AG04449 (cell line): ENCODE results near the gene RAPGEF2.

Experiments
- CTCF ChIA-PET: fragments of 350-600 bp; formaldehyde crosslinking; extraction: SDS; loops from one replicate; lab custom pipeline; 2021; ENCODE audit warnings: antibody characterized with exemption; lab: Yijun Ruan, JAX
- POLR2A ChIA-PET: fragments of 400-600, 350-600 bp; formaldehyde crosslinking; extraction: SDS; loops from one replicate; lab custom pipeline; 2020; ENCODE audit warnings: antibody characterized with exemption, inconsistent platforms; lab: Yijun Ruan, JAX
- DNase-seq: peaks from one replicate; pipeline ENCODE4 v3.0.0-alpha.2; 2010; ENCODE audit warnings: low read depth, low spot score
- H3K4me3 ChIP-seq: 2 replicates; pipeline ENCODE4 v1.5.1; 2011; ENCODE audit warnings: low read depth, mild to moderate bottlenecking, control low read depth, low read length
- TF ChIP-seq, protein P1 (sequence below): IDR thresholded peaks from one replicate; pipeline ENCODE4 v1.5.1; 2011; ENCODE audit warnings: mild to moderate bottlenecking, moderate library complexity, low read length, control low read depth, inconsistent platforms; ENCODE audit not compliant: insufficient read depth; ENCODE audit errors: missing control alignments

The RAPGEF2 gene

DNA sequence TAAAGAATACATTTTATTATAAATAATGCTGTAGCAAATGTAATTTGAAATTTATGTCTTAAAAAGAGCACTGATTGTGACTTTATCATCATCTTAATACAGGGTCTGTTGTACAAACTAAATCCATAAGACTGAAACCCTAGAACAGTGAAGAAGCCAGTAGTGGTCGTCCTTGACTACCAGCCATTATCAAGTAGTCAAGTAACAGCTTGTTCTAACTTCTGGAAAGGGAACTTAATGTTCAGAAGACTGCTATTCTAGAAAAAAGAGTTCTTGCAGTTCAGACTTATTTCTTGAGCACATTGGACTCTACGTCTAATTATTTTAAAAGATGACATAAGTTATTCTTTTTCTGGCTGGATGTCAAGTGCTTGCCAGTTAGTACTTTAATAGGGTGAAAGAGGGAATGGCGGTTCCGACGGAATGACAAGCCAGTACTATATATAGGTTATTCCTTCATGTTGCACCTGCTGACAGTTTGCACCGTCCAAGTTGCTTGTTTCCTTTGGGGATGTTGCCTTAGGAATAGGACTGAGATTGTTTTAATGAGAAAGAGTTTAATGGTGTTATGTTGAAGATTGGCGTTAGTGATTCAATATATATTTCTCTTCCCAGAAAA lies 109.9 kb downstream of the RAPGEF2 start:
- POLR2A ChIA-PET, result no interaction called here
- CTCF ChIA-PET, result interaction anchor here (5.4 kb wide), 1 partner anchor 10 kb away, joined by 36 read pairs; no protein-coding TSS in a partner anchor
- TF ChIP-seq, protein P1, sequence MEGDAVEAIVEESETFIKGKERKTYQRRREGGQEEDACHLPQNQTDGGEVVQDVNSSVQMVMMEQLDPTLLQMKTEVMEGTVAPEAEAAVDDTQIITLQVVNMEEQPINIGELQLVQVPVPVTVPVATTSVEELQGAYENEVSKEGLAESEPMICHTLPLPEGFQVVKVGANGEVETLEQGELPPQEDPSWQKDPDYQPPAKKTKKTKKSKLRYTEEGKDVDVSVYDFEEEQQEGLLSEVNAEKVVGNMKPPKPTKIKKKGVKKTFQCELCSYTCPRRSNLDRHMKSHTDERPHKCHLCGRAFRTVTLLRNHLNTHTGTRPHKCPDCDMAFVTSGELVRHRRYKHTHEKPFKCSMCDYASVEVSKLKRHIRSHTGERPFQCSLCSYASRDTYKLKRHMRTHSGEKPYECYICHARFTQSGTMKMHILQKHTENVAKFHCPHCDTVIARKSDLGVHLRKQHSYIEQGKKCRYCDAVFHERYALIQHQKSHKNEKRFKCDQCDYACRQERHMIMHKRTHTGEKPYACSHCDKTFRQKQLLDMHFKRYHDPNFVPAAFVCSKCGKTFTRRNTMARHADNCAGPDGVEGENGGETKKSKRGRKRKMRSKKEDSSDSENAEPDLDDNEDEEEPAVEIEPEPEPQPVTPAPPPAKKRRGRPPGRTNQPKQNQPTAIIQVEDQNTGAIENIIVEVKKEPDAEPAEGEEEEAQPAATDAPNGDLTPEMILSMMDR, result no peak
- no peak overlapping the region for H3K4me3 ChIP-seq
- no peak for DNase-seq

DNA sequence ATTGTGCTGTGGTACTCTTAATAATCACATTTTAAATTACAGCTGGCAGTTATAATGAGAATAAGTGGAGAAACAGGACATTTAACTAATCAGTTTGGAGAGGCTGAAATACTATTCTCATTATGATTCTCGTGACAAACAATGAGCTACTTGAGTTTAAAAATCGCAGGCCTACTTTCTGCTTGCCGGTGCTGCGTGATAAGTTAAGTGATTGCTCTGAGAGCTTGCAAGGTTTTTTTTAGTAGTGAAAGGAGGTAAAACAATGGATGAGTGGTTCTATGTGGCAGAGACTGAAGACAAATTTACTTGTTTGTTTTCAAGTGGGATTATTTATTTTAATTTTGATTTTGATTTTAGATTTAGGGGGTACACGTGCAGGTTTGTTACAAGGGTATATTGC lies 114.0 kb downstream of the RAPGEF2 start:
- DNase-seq, result no peak
- ChIA-PET CTCF (interaction anchor here (0.9 to 3.2 kb wide), 3 partner anchors 10 to 14 kb away, joined by 4 to 26 read pairs (median 5); no protein-coding TSS in a partner anchor), POLR2A (no interaction called here)
- TF ChIP-seq, protein P1, result no peak
- no peak overlapping the region for H3K4me3 ChIP-seq

DNA sequence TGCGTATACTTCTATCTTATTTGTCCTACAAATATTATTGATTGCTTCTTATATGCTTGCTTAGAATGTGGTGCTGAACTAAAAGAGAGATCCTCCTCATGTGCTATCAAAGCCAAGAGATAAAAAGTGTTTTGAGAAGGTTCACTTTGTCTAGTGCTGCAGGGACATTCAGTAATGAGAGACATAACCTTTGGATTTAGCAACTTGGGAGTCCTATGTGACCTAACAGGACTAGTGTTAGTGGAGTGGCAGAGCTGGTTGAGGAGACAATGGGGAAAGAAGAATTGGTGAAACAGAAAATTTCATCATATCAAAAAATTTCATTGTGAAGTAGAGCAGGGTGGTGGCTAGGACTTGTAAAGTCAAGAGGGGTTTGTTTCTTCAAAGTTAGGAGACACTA lies 117.0 kb downstream of the RAPGEF2 start:
- CTCF ChIA-PET, result interaction anchor here (1.6 kb wide), 1 partner anchor 17 kb away, joined by 3 read pairs; no protein-coding TSS in a partner anchor
- DNase-seq, result no peak
- POLR2A ChIA-PET, result no interaction called here
- TF ChIP-seq, protein P1, result no peak
- no peak overlapping the region for H3K4me3 ChIP-seq

DNA sequence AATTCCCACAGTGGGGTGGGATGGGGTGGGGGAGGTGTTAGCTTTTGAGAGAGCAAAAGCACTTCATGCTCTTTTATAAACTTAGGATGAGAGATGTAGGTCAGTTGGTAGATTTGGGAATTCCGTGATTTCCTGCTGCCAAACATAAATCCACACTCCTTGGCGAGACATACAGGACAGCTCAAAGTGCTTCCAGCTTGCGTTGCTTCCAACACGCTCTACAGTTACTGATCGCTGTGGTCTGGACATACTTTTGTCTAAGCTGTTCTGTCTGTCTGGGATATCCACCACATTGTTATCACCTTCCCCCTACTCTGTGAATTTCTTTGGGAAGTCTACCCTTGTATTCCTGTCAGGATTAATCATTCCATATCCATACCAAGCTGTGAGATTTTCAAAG lies 117.5 kb downstream of the RAPGEF2 start:
- TF ChIP-seq, protein P1, result no peak
- no peak for DNase-seq
- ChIA-PET CTCF (interaction anchor here (1.6 kb wide), 1 partner anchor 18 kb away, joined by 3 read pairs; no protein-coding TSS in a partner anchor), POLR2A (no interaction called here)
- no peak overlapping the region for H3K4me3 ChIP-seq

DNA sequence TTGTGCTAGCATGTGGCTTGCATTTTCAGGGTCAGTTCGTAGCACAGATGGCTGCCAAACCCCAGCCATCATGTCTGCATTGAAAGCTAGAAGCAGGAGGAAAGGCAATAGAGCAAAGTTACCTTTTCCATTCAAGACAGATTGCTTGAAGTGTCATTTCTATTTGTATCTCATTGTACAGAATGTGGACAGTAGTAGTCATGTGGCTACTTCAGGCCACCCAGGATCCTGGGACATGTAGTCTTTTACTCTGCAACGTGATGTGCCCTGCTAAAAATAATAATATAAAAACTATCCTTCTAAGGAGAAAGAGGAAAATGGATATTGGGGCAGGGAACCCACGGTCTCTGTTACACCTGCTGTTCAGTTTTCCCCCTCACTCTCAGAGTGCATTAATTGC lies 118.4 kb downstream of the RAPGEF2 start:
- TF ChIP-seq, protein P1, result no peak
- CTCF ChIA-PET, result no interaction called here
- no peak for DNase-seq
- POLR2A ChIA-PET, result no interaction called here
- no peak overlapping the region for H3K4me3 ChIP-seq

DNA sequence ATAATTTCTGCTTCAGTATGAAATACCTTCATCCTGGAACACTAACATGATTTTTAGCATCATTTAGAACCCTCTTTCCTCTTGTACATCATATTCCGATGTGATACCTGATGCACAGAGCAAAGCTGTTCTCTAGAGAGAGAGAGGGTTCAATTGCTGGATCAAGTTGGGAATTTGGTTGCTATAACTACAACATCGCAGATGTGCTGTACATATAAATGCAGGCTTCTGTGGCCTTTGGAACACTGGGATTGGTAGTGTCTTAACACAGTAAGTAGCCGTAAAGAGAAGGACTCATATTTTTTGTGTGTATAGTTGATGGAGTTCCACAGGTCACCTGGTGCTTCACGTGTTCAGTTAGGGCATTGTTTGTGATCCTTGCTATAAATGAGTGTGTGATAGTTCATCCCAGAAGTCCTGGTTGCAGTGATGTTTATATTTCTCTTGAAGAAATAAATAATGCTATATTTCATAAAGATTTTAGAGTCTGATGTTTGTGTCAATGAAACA lies 119.2 kb downstream of the RAPGEF2 start:
- H3K4me3 ChIP-seq, result no peak overlapping the region
- TF ChIP-seq, protein P1, result no peak
- CTCF ChIA-PET, result interaction anchor here (1.3 kb wide), 1 partner anchor 19 kb away, joined by 6 read pairs; no protein-coding TSS in a partner anchor
- DNase-seq, result no peak
- POLR2A ChIA-PET, result no interaction called here
